K562 (cell line): Measurements from ENCODE around the gene CELF4. TPM values are rescaled to one million over a fixed set of nuclear protein-coding genes. Genes with fewer than 3 reads are reported as not detected.

Experiments used
- ATAC-seq: fragments of 200-7000 bp; cut with Tn5 transposase; 3 replicates; pipeline ENCODE4 v1.9.1; 2020; ENCODE audit warnings: moderate library complexity
- BruUV-seq: library from RNA; stranded (reverse); fragments of 400-500 nt; replicated peaks from 2 replicates; lab custom pipeline; 2021; lab: Mats Ljungman, UMichigan
- CTCF ChIA-PET: fragments of 300-600 bp; formaldehyde crosslinking; extraction: SDS; loops from one replicate; lab custom pipeline; 2021; ENCODE audit warnings: low intra/inter-chr PET ratio; lab: Yijun Ruan, JAX
- POLR2A ChIA-PET: fragments of 300-600, 350-650 bp; sonication (Branson Sonifier 250); formaldehyde crosslinking; extraction: SDS; loops from one replicate; lab custom pipeline; 2021; ENCODE audit warnings: antibody characterized with exemption, inconsistent platforms; lab: Yijun Ruan, JAX
- DNase-seq, 4 experiments: peaks; one replicate each; pipeline versions ENCODE4 v3.0.0 to v3.0.0-alpha.2; 2011 to 2018; ENCODE audit warnings: low spot score in 3 of 4, mixed read lengths in 3 of 4; ENCODE audit errors: extremely low read depth in 1 of 4
- FAIRE-seq: peaks from 2 replicates; lab custom pipeline; 2011; peaks lifted over from hg19 to GRCh38; lab: Jason Lieb, UNC
- H2AFZ ChIP-seq: 2 replicates; pipeline ENCODE4 v1.6.0; 2011; ENCODE audit warnings: low read depth, low read length, control low read depth, inconsistent platforms
- H3K27ac ChIP-seq: fragments of 200-600 bp; 3 replicates; pipeline ENCODE4 v1.8.0; 2011; ENCODE audit warnings: low read depth, mild to moderate bottlenecking, control low read depth, inconsistent platforms, low read length, moderate library complexity, mixed read lengths; ENCODE audit errors: extremely low read depth
- H3K27me3 ChIP-seq, 2 experiments: fragments of 300-600 bp in 1 of 2; 2 replicates in 1 of 2; 3 replicates in 1 of 2; pipeline versions ENCODE4 v1.6.0 to v1.8.0; 2011; ENCODE audit warnings: inconsistent platforms in 2 of 2, low read length in 2 of 2, mild to moderate bottlenecking in 1 of 2, mixed read lengths in 1 of 2, moderate library complexity in 1 of 2; ENCODE audit not compliant: control insufficient read depth in 2 of 2, insufficient read depth in 2 of 2
- H3K36me3 ChIP-seq: fragments of 300-600 bp; 3 replicates; pipeline ENCODE4 v1.8.0; 2011; ENCODE audit warnings: mild to moderate bottlenecking, low read length, inconsistent platforms; ENCODE audit not compliant: control insufficient read depth, insufficient read depth
- H3K4me1 ChIP-seq, 2 experiments: fragments of 200-600 bp in 1 of 2; replicated peaks in 1 of 2; 2 replicates in 1 of 2; 3 replicates in 1 of 2; pipeline versions ENCODE4 v1.5.1 to v1.8.0; 2011; ENCODE audit warnings: inconsistent platforms in 2 of 2, low read length in 2 of 2, mild to moderate bottlenecking in 1 of 2, mixed read lengths in 1 of 2, moderate library complexity in 1 of 2; ENCODE audit not compliant: control insufficient read depth in 2 of 2, insufficient read depth in 2 of 2
- H3K4me2 ChIP-seq: 2 replicates; pipeline ENCODE4 v1.6.1; 2011; ENCODE audit warnings: low read length, control low read depth, inconsistent platforms, mixed read lengths; ENCODE audit not compliant: insufficient read depth
- H3K4me3 ChIP-seq: fragments of 200-600 bp; sonication (generic), shearing (Covaris generic); 2 replicates; pipeline ENCODE4 v1.5.1; 2016; ENCODE audit warnings: control low read depth, inconsistent platforms
- H3K79me2 ChIP-seq: fragments of 200-600 bp; 3 replicates; pipeline ENCODE4 v1.8.0; 2011; ENCODE audit warnings: low read length, inconsistent platforms; ENCODE audit not compliant: control insufficient read depth, insufficient read depth
- H3K9ac ChIP-seq, 2 experiments: 2 replicates each; pipeline versions ENCODE4 v1.6.0 to v1.6.1; 2011; ENCODE audit warnings: low read depth in 2 of 2, low read length in 2 of 2, control low read depth in 1 of 2, inconsistent platforms in 1 of 2, mild to moderate bottlenecking in 1 of 2, mixed read lengths in 1 of 2; ENCODE audit not compliant: insufficient read depth in 1 of 2
- H3K9me1 ChIP-seq: one replicate; pipeline ENCODE4 v1.6.0; 2011; ENCODE audit warnings: inconsistent platforms, mild to moderate bottlenecking, low read length, moderate library complexity; ENCODE audit not compliant: control insufficient read depth, insufficient read depth
- H3K9me3 ChIP-seq: replicated peaks from 2 replicates; pipeline ENCODE4 v1.5.1; 2011; ENCODE audit warnings: low read depth, low read length, inconsistent platforms; ENCODE audit not compliant: control insufficient read depth, insufficient read depth
- H4K20me1 ChIP-seq: replicated peaks from 2 replicates; pipeline ENCODE4 v1.6.1; 2011; ENCODE audit warnings: low read length, inconsistent platforms, mixed read lengths; ENCODE audit not compliant: control insufficient read depth, insufficient read depth
- ATF7 ChIP-seq: fragments of 450-650 bp; IDR thresholded peaks from 2 replicates; pipeline ENCODE4 v1.7.1; 2014; ENCODE audit warnings: mild to moderate bottlenecking, moderate library complexity
- CAMTA2 ChIP-seq: fragments of 250-450 bp; sonication (Bioruptor Pico); conservative IDR thresholded peaks from 2 replicates; pipeline ENCODE4 v1.5.1; 2022
- CCNT2 ChIP-seq: IDR thresholded peaks from 2 replicates; pipeline ENCODE4 v1.6.1; 2011; ENCODE audit warnings: borderline replicate concordance, low read depth, mild to moderate bottlenecking, moderate library complexity, mixed read lengths, low read length; ENCODE audit not compliant: insufficient read length; ENCODE audit errors: extremely low read depth
- CEBPG ChIP-seq, 3 experiments: fragments of 200-800 bp in 1 of 3; sonication (Bioruptor generic) in 1 of 3; sonication (generic) in 1 of 3; formaldehyde crosslinking in 1 of 3; IDR thresholded peaks in 2 of 3; conservative IDR thresholded peaks in 1 of 3; 2 replicates each; pipeline versions ENCODE4 v1.6.1 to v1.8.0; 2016 to 2022; ENCODE audit warnings: missing compliant biosample characterization in 2 of 3, missing genetic modification characterization in 2 of 3, mild to moderate bottlenecking in 1 of 3, missing genetic modification reagents in 1 of 3
- ETV6 ChIP-seq, 3 experiments: fragments of 150-350 bp in 1 of 3; sonication (generic) in 1 of 3; formaldehyde crosslinking in 1 of 3; IDR thresholded peaks; 2 replicates each; pipeline versions ENCODE4 v1.6.1 to v1.8.0; 2014 to 2022; ENCODE audit warnings: borderline replicate concordance in 2 of 3, low read depth in 2 of 3, antibody characterized with exemption in 1 of 3, low read length in 1 of 3, mild to moderate bottlenecking in 1 of 3, missing genetic modification reagents in 1 of 3
- GABPA ChIP-seq: fragments of 200-800 bp; sonication (Bioruptor generic); conservative IDR thresholded peaks from 2 replicates; pipeline ENCODE4 v1.6.1; 2016; ENCODE audit warnings: low read depth, missing genetic modification characterization, missing compliant biosample characterization
- KAT7 ChIP-seq: sonication (generic); formaldehyde crosslinking; IDR thresholded peaks from 2 replicates; pipeline ENCODE4 v1.8.0; 2022; ENCODE audit warnings: missing genetic modification reagents, mild to moderate bottlenecking, borderline replicate concordance
- NCOA4 ChIP-seq: fragments of 450-650 bp; IDR thresholded peaks from 2 replicates; pipeline ENCODE4 v1.6.1; 2018; ENCODE audit warnings: mild to moderate bottlenecking; ENCODE audit not compliant: partially characterized antibody
- NR2F6 ChIP-seq: fragments of 450-650 bp; formaldehyde crosslinking; IDR thresholded peaks from 2 replicates; pipeline ENCODE4 v1.4.0; 2020; ENCODE audit warnings: mild to moderate bottlenecking
- PHTF2 ChIP-seq: fragments of 250-450 bp; sonication (Bioruptor Pico); IDR thresholded peaks from 2 replicates; pipeline ENCODE4 v1.5.0; 2021; ENCODE audit warnings: mild to moderate bottlenecking
- ZKSCAN3 ChIP-seq: fragments of 250-450 bp; sonication (Bioruptor Pico); IDR thresholded peaks from 2 replicates; pipeline ENCODE4 v1.4.0; 2020
- ZNF699 ChIP-seq: fragments of 250-450 bp; sonication (Bioruptor Pico); IDR thresholded peaks from 2 replicates; pipeline ENCODE4 v1.8.0; 2021; ENCODE audit warnings: mild to moderate bottlenecking, moderate library complexity; ENCODE audit not compliant: insufficient replicate concordance
- WGBS: fragments of 100-300 bp; shearing (Covaris generic); methylation state at CpG from one replicate; pipeline ENCODE4 v1.1.6; 2016; ENCODE audit warnings: low coverage, mixed read lengths; ENCODE audit not compliant: insufficient coverage; ENCODE audit errors: missing lambda C conversion rate; 5-methylcytosine and 5-hydroxymethylcytosine counted together
- in situ Hi-C: fragments of 300-500 bp; cut with MboI; formaldehyde crosslinking; loops from 4 replicates; pipeline ENCODE4 v1.15.0; 2018; ENCODE audit warnings: inconsistent platforms, mixed read lengths
- intact Hi-C: fragments of 100-400 bp; cut with micrococcal nuclease; formaldehyde crosslinking; loops from 2 replicates; pipeline ENCODE4 v1.14.2; 2022
- polyA plus RNA-seq, 8 experiments: library from polyadenylated mRNA; depleted of rRNA in 4 of 8; stranded (reverse) in 5 of 8; unstranded in 3 of 8; fragments of >200 nt; fragmentation: Nextera tagmentation in 2 of 8; fragmentation: Illumina TruSeq in 1 of 8; extraction: Ambion mirVana in 2 of 8; extraction: Trizol in 1 of 8; gene quantifications; 2 replicates each; pipeline versions ENCODE4 v1.2.1 to v1.2.3, GENCODE V29; 2011 to 2014; ENCODE audit warnings: inconsistent platforms in 1 of 8, missing spikeins in 1 of 8
- total RNA-seq, 7 experiments: library from RNA; depleted of rRNA in 6 of 7; stranded (reverse); fragments of >200 nt in 6 of 7; fragmentation: Illumina TruSeq in 2 of 7; extraction: Trizol in 2 of 7; gene quantifications; 2 replicates each; pipeline versions ENCODE4 v1.2.1 to v1.2.3, GENCODE V29; 2011 to 2021; ENCODE audit warnings: low replicate concordance in 1 of 7
- TF ChIP-seq, protein P1 (sequence below), 2 experiments: IDR thresholded peaks in 1 of 2; conservative IDR thresholded peaks in 1 of 2; 2 replicates each; pipeline ENCODE4 v1.6.1; 2016; ENCODE audit warnings: low read depth in 2 of 2, mild to moderate bottlenecking in 1 of 2, missing compliant biosample characterization in 1 of 2, missing genetic modification characterization in 1 of 2, moderate library complexity in 1 of 2

The CELF4 gene
- total and polyA plus RNA-seq, 9 of the 15 experiments (the other 6 are each of a cell fraction or from before 2014, with no cell fraction given), result 0.04 to 0.24 (median 0.07) TPM; not detected in 3

- ChIA-PET POLR2A (no interaction called here), CTCF (no interaction called here)
- Histone ChIP-seq H4K20me1 (no peaks in the 10 kb centered on the region), H3K9ac (no peak overlapping the region), H3K9me3 (no peaks in the 10 kb centered on the region), H3K4me1 (no peaks in the 10 kb centered on the region; a peak in 1 of 5 replicates), H3K4me3 (no peak overlapping the region), H3K4me2 (no peak overlapping the region), H3K36me3 (no peaks in the 10 kb centered on the region), H2AFZ (no peak overlapping the region), H3K27ac (no peak overlapping the region), H3K9me1 (no peaks in the 10 kb centered on the region), H3K79me2 (no peaks in the 10 kb centered on the region), H3K27me3 (no peaks in the 10 kb centered on the region; a peak in 1 of 5 replicates)
- 4% methylated on average over 4 of the region's 4 CpGs for WGBS
- intact Hi-C loops (no loop called here), in situ Hi-C loops (no loop called here)
- no peak for FAIRE-seq
- ATAC-seq, result no peak
- BruUV-seq, result no TSS peak
- no peak for DNase-seq
- TF ChIP-seq NCOA4, result no peak
- no peak for TF ChIP-seq CCNT2
- TF ChIP-seq ZNF699 (CRISPR knock-in tag), result no peak
- TF ChIP-seq, protein P1, sequence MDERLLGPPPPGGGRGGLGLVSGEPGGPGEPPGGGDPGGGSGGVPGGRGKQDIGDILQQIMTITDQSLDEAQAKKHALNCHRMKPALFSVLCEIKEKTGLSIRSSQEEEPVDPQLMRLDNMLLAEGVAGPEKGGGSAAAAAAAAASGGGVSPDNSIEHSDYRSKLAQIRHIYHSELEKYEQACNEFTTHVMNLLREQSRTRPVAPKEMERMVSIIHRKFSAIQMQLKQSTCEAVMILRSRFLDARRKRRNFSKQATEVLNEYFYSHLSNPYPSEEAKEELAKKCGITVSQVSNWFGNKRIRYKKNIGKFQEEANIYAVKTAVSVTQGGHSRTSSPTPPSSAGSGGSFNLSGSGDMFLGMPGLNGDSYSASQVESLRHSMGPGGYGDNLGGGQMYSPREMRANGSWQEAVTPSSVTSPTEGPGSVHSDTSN (CRISPR knock-in tag; IDR thresholded peaks at IDR 0.05; ENCODE audit: low read depth), result no peak
- TF ChIP-seq, protein P1 (tag; conservative IDR thresholded peaks at IDR 0.05; ENCODE audit: low read depth), result no peak
- no peak for TF ChIP-seq KAT7 (CRISPR knock-in tag)
- no peak for TF ChIP-seq CAMTA2 (CRISPR knock-in tag)
- no peak for TF ChIP-seq PHTF2 (CRISPR knock-in tag)
- no peak for TF ChIP-seq CEBPG (CRISPR knock-in tag; IDR thresholded peaks at IDR 0.05)
- TF ChIP-seq CEBPG (tag; conservative IDR thresholded peaks at IDR 0.05 in 1 of 2, IDR thresholded peaks at IDR 0.05 in 1 of 2), result 0 out of 4 replicates have a peak, but pooled peaks of 1 of the 2 experiments have one; percentile 9
- TF ChIP-seq NR2F6 (CRISPR knock-in tag), result no peak
- no peak for TF ChIP-seq ATF7
- TF ChIP-seq ZKSCAN3 (CRISPR knock-in tag), result no peak
- 0 out of 2 replicates have a peak, but pooled peaks have one; percentile 14 for TF ChIP-seq GABPA (tag)
- TF ChIP-seq ETV6 (IDR thresholded peaks at IDR 0.05; ENCODE audit: borderline replicate concordance in 1 of 2, low read depth in 2 of 2, low read length in 1 of 2), result no peak
- TF ChIP-seq ETV6 (CRISPR knock-in tag; IDR thresholded peaks at IDR 0.05; ENCODE audit: borderline replicate concordance), result no peak
- TF ChIP-seq, all 486 proteins: peak for 2
Observed at GRCh38 chr18:37452682-37453385, 112.8 kb downstream of the CELF4 start.
